GM18502 (cell line): ENCODE measurements around the gene COL8A1.

Source experiments
- ATAC-seq: cut with Tn5 transposase; IDR thresholded peaks from one replicate; pipeline ENCODE4 v1.9.1; 2021; ENCODE audit warnings: mild to moderate bottlenecking; ENCODE audit not compliant: unreplicated experiment, poor library complexity

Gene COL8A1

GRCh38 chr3:99668044-99668443 lies 29.6 kb downstream of the COL8A1 start:
- no peak for ATAC-seq

GRCh38 chr3:99669879-99670555 lies 31.6 kb downstream of the COL8A1 start:
- ATAC-seq = no peak

- no peak for ATAC-seq
Observed at GRCh38 chr3:99670556-99670950, 32.2 kb downstream of the COL8A1 start.

- ATAC-seq = no peak
Observed at GRCh38 chr3:99674086-99674789, 35.8 kb downstream of the COL8A1 start.

DNA sequence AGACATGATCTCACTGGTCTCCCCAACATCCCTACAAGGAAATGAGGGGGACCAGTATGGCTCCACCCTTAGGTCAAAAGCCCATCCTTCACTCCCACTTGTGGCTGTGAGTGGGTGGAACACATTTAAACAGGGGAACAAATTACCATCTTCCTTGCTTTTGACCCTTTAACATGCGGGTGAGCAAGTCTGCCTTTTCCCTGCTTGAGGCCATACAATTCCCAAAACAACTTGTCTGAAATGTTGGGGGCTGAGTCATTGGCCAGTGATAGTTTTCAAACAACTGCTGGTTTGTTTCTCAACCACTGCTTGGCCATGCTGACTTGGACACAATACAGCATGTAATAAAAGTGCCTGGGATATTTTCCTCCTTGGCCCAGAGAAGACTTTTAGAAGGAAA lies 39.6 kb downstream of the COL8A1 start:
- ATAC-seq = no peak

DNA sequence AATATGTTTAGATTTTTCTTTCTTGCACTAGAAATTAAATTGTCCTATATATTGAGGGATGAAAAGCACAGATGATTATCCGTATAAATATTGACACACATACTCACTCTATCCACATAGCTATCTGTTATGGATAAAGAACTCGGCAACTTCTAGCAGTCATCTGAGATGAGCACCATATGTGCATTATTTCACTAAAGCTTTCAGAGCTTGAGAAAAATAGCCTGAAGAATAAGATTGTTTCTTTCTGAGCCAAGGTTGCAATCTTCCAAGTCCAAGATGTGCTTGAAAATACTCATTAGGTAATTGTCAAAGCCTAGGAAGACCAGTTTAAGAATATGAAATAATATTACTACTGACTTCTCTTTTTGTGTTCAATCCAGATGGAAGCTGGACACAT lies 40.5 kb downstream of the COL8A1 start:
- ATAC-seq = no peak

DNA sequence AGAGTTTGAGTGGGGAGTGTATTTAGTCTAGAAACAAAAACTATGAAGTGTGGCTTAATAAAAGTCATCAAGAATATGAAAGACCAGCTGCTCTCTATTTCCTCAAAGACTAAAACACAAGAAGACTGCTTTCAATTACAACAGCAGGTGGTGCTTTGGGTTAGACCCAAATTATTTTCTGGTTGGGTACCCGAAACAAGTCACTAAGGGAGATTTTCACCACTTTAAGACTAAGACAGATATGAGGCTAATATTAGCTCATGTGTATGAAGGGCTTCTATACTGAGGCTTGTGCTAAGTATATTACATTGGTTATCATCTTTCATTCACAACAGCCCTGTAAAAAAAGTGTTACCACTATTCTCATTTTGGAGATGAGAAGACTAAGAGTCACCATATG lies 43.1 kb downstream of the COL8A1 start:
- no peak for ATAC-seq

GRCh38 chr3:99681976-99682375 lies 43.6 kb downstream of the COL8A1 start:
- no peak for ATAC-seq

DNA sequence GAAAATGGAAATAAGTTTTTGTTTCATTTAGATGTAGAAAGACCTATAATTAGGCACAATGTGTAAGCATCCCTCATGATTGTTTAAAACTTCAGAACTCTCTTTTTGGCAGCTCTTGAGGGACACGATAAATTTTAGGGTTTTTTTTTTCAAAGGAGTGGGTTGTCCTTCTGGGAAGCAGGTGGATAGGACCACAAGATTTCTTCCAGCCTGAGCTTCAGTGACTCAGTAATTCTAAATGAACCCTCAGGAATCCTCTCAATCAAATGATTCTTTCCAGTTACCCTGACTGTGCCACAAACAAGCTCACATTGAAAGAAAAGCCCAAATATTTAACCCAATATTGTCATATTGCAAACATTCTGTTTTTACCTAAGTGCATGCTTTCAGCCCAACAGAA lies 45.1 kb downstream of the COL8A1 start:
- no peak for ATAC-seq

- no peak for ATAC-seq
Observed at GRCh38 chr3:99683876-99684275, 45.5 kb downstream of the COL8A1 start.

GRCh38 chr3:99684644-99685043 lies 46.2 kb downstream of the COL8A1 start:
- ATAC-seq = no peak

DNA sequence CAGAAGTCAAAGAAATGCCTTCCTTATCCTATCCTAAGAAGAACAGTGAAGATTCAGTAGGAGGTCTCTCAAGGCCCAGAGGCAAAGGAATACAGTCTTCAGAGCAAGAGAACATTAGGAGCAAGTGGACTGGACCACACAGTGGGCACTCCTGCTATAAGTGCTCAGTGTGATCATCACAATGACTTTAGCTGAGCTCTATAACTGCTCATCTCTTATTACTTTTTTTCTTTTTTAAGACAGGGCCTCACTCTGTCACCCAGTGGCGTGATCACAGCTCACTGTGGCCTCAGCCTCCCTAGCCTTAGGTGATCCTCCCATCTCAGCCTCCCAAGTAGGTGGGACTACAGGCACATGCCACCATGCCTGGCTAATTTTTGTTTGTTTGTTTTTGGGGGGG lies 48.1 kb downstream of the COL8A1 start:
- ATAC-seq = no peak

DNA sequence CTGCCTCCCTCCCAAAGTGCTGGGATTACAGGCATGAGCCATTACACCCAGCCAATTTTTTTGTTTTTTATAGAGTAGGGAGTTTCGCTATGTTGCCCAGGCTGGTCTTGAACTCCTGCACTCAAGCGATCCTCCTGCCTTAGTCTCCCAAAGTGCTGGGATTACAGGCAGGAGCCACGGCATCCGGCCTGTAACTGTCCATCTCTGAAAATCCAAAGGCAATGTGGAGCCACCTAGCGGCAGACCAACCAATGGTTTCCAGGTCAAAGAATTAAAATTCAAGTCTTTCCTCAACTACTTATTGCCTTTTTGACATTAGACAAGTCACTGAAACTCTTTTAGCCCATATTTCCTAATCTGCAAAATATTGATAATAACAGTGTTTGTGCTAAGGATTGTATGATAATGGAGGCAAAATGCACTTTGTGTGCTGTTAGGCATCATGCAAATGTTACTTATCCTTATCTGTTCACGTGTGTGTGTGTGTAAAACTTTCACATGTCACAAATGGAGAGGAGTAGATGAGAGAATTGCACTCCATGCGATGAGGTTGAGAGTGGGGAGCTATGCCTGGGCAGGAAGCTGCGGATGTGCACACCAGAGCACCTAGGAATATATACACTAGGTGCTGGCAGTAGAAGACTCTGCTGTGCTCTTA lies 48.7 kb downstream of the COL8A1 start:
- ATAC-seq = peak; percentile 79

DNA sequence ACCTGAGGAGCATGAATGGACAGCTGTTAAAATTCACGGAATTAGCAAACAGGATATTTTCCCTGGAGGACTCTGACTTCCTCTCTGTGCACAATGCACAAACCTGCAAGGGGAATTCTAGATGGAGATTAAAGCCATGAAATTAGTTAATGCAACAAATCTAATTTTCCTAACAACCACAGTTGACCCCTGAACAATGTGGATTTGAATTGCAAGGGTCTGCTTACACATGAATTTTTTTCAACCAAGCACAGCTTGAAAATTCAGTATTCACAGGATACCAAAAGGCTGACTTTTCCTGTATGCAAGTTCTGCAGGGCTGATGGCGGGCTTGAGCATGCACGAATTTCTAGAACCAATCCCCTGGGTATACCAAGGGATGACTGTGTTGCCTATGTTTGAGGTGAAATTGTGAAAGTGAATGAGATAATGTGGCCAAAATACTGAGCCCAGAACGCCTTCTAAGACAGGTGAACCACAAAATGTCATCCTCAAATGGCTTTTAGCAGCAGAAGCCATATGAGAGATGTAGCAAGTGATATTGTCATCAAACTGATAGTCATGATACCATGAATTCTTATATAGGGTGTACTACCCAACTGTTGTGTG lies 52.5 kb downstream of the COL8A1 start:
- ATAC-seq = no peak

GRCh38 chr3:99693636-99694035 lies 55.2 kb downstream of the COL8A1 start:
- no peak for ATAC-seq

DNA sequence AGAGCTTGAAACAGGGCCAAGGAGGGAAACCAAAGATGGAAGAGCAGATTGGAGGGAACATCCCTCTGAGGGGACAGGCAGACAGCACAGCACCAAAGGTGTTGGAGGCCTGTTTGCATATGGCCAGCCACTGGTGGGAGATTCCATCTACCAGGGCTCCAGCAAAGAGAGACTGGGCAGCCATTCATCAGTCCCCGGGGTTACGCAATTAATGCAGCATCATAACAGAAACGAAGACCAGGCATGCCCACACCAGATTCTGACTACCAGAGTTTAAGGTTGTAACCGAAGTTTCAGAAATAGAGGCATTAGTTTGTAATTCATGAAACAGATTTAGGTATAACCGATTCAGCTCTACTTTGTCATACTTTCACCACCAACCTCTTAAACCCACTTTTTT lies 58.1 kb downstream of the COL8A1 start:
- ATAC-seq = no peak

GRCh38 chr3:99697250-99697649 lies 58.9 kb downstream of the COL8A1 start:
- ATAC-seq = no peak

DNA sequence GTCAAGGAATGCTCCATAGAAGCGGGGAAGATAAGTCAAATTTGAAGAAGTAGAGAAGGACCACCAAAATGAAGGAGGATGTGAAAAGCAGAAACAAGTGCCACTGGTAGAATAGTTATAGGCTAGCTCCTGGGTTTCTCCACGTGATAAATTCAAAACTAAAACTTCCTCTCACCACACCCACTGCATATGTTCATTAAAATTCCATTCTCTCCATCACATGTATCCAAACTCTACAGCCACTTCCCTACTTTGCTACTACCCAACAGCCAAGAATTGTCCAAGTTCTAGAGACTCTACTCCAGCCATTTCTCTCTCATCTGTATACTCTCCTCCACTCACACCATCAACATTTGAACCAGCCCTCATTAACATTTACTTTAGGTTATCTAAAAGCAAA lies 60.5 kb downstream of the COL8A1 start:
- ATAC-seq = no peak

GRCh38 chr3:99699841-99700240 lies 61.4 kb downstream of the COL8A1 start:
- ATAC-seq = no peak

GRCh38 chr3:99700631-99701268 lies 62.4 kb downstream of the COL8A1 start:
- no peak for ATAC-seq
